HG02610 (cell line): ENCODE results near the gene WDR90.

Experiments
- ATAC-seq: cut with Tn5 transposase; IDR thresholded peaks from one replicate; pipeline ENCODE4 v1.9.1; 2021; ENCODE audit warnings: mild to moderate bottlenecking, moderate library complexity; ENCODE audit not compliant: unreplicated experiment

Gene WDR90

GRCh38 chr16:625977-626765 is 23.0 kb upstream of the WDR90 start:
- no peak for ATAC-seq

- ATAC-seq, result no peak
Observed at GRCh38 chr16:626787-627453, 22.2 kb upstream of the WDR90 start.

GRCh38 chr16:627454-628239 is 21.5 kb upstream of the WDR90 start:
- no peak for ATAC-seq

- ATAC-seq, result no peak
Observed at GRCh38 chr16:628321-629061, 20.7 kb upstream of the WDR90 start.

- ATAC-seq, result no peak
Observed at GRCh38 chr16:629185-629832, 19.9 kb upstream of the WDR90 start.

- ATAC-seq, result no peak
Observed at GRCh38 chr16:629833-630248, 19.3 kb upstream of the WDR90 start.

- ATAC-seq, result no peak
Observed at GRCh38 chr16:630249-630814, 18.8 kb upstream of the WDR90 start.

GRCh38 chr16:630815-631405 is 18.3 kb upstream of the WDR90 start, which contains the start of gene WFIKKN1:
WFIKKN1 (plus strand) TSS chr16:630985; CDS start chr16:631254, 269 bp downstream.
- no peak for ATAC-seq

- no peak for ATAC-seq
Observed at GRCh38 chr16:631808-632358, 17.3 kb upstream of the WDR90 start.

GRCh38 chr16:632486-633335 is 16.5 kb upstream of the WDR90 start:
- ATAC-seq, result no peak

GRCh38 chr16:633336-634050 is 15.7 kb upstream of the WDR90 start:
- no peak for ATAC-seq

GRCh38 chr16:634051-634670 is 15.0 kb upstream of the WDR90 start:
- no peak for ATAC-seq

- no peak for ATAC-seq
Observed at GRCh38 chr16:634996-635395, 14.2 kb upstream of the WDR90 start.

GRCh38 chr16:635573-636205 is 13.5 kb upstream of the WDR90 start:
- peak; percentile 6 for ATAC-seq

- ATAC-seq, result peak; percentile 60
Observed at GRCh38 chr16:636206-637080, 12.7 kb upstream of the WDR90 start, which contains the start of gene METTL26. METTL26 (minus strand) TSS chr16:636305; CDS start chr16:636290, 15 bp downstream.
